HG02588 (cell line): ENCODE results near the gene ANKS6.

Source experiments
- ATAC-seq: cut with Tn5 transposase; IDR thresholded peaks from one replicate; pipeline ENCODE4 v1.9.1; 2021; ENCODE audit warnings: mild to moderate bottlenecking, moderate library complexity; ENCODE audit not compliant: unreplicated experiment

The ANKS6 gene

DNA sequence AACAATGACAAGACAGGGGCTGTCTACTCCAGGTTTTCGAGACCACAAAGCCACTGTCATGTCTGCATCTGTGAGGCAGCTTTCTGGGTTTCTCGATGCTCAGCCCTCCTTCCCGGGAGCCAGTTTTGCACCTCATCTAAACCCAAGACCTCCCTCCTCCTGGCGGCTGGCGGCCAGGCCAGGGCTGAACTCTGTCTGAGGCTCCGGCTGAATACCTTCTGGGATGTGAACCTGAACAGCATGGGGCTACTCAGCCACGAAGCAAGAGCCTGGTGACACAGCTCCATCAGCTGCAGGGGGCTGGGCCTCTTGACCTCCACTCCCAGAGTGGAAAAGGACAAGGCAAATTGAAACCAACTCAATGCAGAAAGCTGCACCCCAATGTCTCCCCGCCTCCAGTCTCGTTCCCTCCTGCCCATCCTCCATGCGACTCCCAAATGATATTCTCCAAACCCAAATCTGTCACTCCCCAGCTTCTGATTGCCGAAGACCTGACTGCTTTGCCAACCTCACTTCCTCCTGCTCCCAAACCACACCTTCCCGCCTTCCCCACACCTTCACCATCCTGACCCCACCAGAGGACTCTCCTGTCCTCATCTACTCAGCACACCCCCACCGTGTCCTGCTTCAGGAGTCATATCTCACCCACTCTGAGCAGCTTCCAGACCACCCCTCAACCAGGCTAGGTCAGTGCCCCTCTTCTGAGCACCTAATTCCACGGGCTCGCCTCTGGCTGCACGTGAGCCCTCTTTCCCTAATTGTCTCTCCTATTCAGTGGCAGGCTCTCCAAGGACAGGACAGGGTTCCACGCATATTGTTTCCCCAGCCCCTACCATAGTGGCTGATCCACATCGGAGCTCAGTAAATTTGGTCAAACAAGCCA lies 4.5 kb downstream of the ANKS6 start:
- ATAC-seq: no peak

DNA sequence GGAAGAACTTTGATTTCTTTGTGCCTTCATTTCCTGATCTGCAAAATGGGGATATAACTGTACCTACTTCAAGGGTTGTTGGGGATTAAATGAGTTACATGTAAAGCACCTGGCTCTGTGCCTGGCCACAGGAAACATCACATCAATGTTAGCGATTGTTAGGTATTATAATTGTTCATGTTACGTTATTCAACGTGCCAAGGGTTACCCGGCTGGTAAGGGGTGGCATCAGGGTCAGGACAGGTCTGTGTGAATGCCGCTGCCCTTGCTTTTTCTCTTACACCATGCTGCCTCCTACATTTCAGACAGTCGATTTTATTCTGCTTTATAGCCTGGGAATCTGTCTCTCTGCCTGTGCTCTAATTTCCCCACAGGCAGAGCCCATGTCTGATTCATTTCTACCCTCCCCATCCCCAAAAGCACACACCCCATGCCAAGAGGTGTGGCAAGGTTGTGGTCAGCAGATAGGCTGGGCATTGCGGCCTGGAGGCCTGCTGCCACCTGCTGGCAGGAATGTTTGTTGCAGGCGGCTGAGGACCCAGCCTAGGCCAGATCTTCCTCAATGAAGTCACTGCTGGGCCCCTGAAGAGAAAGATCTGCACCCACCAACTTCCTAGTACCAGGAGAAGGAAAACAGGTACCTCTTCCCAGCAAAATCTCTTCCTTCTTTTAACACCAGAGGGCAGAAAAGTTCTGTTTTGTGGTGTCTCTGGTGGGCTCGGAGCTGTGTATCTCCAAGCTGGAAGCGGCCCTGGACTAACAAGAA lies 5.3 kb downstream of the ANKS6 start:
- ATAC-seq: no peak

GRCh38 chr9:98790134-98790841 lies 6.1 kb downstream of the ANKS6 start:
- no peak for ATAC-seq

DNA sequence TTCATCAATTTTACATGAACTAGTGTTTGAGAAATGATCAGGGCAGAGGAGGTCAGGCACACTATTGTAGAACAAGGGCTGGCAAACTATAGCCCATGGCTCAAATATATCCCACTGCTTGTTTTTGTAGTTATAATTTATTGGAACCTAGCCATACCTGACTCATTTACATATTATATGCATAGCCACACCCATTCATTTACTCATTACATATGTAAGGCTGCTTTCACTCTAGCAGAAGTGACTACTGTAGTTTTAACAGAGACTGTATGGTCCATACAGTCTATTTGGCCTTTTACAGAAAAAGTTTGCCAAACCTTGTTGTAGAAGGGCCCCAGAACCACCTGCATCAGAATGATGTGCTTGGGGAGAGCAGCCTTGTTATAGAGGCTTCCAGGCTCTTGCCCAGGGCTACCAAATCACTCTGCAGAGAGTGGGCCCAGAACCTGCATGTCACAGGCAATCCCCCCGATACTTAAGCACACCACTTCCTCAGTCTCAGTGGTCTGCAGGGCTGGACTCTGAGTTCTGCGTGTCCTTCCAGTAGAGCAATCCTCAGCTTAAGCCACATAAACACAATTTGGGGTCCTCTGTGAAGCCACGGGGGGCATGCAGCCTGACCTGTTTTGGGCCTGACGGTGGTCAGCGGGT lies 6.7 kb downstream of the ANKS6 start:
- no peak for ATAC-seq

DNA sequence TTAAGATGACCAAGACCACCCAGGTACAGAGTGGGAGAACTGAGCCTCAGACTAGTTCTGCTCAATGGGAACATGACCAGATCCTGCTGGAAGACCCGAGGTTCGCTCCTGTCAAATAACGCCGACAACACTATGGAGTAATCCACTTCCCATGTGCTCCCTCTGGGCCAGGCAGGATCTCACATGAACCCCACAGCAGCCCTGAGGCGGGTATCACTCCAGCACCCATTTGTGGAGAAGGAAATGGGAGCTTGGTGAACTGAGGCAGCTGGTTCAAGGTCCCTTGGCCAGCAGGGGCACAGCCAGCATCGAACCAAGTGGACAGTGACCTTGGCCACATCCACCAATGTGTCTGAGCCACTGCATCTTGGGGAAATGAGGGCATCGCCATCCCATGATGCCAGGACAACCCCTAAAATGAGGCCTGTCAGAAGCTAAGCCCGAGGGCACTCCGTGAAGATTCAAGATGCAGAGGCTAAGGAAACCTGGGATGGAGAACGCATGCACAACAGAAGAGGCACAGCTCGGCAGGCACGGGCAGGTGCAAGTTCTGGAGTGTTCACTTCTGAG lies 8.5 kb downstream of the ANKS6 start:
- no peak for ATAC-seq

DNA sequence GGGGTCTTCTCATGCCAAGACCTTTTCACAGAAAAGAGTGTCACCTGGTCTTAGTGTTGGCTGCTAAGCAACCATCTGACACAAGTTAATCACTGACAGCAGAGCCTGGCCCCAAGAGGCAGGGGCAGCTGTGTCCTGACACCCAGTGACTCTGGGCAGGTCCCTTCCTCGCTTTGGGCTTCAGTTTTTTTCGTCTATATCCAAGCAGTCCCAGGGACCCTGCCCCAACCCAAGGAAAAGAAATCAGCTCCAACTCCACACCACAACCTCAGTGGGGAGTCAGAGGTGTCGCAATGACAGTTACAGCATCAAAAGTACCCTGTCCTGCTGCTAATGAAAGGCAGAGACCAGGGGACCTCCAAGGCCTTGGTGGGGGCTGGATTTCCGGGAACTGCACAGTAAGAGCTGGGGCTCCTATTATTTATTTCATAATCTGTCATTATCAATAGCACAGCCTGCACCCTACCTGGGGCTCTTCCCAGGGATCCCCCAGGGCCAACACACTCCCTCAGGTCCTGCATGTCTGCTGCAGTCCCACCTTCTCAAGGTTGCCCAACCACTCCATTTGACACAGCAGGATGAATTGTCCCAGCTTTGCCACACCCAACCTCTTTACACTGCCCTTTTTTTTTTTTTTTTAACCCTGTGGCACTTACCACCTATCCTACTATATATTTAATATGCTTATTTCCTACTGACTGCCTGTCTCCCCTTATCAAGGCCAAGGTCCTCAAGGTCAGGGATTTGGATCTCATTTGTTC lies 9.4 kb downstream of the ANKS6 start:
- ATAC-seq: no peak

DNA sequence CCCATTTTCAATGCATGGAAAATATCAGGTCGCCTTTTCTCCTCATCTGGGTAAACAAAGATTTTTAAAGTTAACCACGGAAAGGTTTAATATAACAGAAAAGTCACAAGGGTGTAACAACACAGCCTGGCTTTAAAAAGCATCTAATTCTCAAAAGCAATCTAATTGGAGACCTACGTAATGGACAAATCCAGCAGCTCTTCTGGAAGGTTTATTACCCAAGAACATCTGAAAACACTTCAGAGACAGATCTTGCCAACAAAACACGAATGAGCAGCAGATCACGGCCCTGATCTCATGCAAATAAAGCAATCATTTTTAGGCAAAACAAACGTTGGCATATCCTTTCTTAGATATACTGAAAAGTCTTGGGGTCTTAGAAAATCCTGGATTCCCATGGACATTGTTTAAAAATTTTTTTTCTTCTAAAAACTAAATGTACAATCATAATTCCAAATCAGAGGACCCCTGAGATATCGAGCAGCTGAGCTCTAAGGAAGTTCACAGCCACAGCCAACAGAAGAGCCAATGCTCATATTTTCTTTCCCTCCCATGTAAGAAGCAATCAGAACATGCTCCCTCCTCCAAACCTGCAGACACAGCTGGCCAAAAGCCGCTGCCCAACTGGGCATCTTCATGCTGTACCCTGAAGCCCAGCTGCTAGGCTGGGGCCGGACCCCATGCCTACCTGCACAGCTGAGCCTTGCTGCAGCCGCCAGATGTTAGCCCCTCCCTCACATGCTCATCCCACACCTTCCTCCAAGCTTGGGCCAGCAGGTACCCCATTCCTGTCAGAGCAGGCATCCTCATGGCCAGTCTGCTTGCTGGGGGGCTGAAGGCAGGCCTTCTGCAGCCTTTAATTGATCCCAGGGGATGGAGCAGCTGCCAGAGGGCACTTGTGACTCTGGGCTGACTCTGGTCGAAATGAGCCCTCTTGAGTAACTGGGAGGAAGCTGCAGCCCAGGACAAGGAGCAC lies 11.2 kb downstream of the ANKS6 start:
- ATAC-seq: no peak

DNA sequence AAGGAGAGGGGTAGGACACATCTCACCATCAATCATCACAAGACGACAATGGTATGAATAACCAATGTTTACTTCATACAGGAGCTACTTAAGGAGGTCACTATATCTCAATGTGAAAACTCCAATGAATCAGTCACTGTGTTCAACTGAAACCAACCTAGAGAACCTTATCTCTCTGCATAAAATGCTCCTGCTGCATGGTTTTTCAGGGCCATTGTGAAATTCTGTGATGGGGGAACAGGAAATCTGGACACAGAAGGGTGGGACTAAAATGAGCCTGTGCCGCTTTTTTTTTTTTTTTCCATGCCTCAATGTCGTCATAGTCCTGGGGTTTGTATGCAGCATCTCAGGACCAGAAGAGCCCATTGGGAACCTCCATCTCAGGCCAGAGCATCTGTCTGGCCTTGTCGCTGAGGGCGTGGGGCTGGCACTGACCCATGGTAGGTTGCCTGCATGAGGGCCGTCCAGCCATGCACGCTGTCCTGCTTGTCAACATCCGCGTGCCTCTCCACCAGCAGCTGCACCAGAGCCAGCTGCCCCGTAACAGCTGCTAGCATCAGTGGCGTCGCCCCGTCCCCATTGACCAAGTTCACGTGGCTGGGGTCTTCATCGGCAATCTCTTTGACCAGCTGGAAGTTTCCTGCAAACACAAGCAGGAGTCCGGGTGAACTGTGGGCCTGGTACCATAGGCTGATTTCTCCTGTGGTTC lies 12.7 kb downstream of the ANKS6 start:
- no peak for ATAC-seq

GRCh38 chr9:98781588-98782383 lies 14.6 kb downstream of the ANKS6 start:
- ATAC-seq: no peak

- no peak for ATAC-seq
Observed at GRCh38 chr9:98780059-98780749, 16.2 kb downstream of the ANKS6 start.

- ATAC-seq: no peak
Observed at GRCh38 chr9:98778711-98779530, 17.4 kb downstream of the ANKS6 start.

GRCh38 chr9:98778251-98778650 lies 18.1 kb downstream of the ANKS6 start:
- ATAC-seq: no peak

DNA sequence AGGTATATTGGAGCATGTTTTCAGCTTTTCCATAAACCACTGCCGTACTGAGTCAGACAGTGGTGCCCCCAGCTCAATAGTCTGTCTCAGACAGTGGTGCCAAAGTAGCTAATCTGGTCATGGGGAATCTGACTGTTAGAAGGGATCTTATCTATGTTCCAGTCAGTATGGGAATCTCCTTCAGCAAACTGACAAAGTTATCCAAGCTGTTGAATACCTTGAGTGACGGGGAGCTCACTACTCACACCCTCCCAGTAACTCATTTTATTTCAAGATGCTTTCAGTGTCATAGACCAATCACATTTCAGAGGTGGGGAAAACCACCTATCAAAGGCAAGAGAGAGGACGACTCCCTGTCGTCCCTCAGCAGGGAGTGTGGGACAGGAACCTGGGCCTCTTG lies 18.7 kb downstream of the ANKS6 start:
- no peak for ATAC-seq

DNA sequence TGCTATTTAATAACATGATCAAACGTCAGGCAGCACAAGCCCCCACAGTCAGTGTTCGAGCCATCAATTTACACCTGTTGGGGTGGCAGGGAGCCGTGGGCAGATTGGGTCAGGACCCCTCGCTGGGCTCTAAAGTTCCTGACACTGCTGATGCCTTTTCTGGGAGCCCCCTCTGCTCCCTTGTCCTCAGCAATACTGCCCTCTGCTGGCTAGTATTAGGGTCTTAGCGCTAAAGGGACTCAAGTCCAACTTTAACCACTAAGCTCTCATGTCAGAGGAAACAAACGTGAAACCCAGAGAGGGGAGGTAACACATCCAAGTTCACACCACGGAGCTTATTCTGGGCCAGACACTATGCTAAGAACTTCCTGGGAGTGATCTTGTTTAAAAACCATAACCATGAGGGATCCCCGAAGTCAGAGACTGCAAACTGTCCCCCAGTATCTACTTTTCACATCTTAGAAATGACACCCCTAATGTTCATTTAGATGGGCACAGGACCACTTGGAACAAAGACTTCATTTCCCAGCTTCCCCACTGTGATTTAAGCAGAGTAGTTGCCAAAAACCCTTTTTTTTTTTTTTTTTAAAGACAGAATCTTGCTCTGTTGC lies 20.4 kb downstream of the ANKS6 start:
- no peak for ATAC-seq

- ATAC-seq: no peak
Observed at GRCh38 chr9:98774746-98775145, 21.6 kb downstream of the ANKS6 start.

DNA sequence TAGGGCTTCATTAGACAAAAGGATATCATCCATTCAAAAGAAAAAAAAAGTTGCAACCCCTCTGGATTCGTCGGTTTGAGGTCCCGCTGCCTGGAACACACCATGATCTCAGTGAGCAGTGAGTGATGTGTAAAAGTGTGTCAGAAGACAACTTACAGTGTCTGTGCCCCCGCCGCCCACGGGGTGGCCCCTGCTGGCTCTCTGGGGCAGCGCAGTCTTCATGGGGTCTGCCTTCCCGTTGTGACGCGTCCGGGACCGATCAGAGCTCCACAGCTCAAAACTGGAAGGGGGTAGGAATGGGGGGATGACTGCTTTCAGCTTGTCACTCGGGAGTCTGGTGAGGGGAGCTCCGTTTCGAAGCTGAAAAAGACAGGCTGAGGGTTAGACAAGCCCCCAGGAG lies 22.6 kb downstream of the ANKS6 start:
- no peak for ATAC-seq
